ENCODE data around the gene AP3S2. TPM values are rescaled to one million over a fixed set of nuclear protein-coding genes. Genes with fewer than 3 reads are reported as not detected.

Gene AP3S2
- total and polyA plus RNA-seq, 2 of the 8 experiments (the other 6 are each of a cell fraction or from before 2014, with no cell fraction given), result 19.2 to 45.4 TPM

DNA sequence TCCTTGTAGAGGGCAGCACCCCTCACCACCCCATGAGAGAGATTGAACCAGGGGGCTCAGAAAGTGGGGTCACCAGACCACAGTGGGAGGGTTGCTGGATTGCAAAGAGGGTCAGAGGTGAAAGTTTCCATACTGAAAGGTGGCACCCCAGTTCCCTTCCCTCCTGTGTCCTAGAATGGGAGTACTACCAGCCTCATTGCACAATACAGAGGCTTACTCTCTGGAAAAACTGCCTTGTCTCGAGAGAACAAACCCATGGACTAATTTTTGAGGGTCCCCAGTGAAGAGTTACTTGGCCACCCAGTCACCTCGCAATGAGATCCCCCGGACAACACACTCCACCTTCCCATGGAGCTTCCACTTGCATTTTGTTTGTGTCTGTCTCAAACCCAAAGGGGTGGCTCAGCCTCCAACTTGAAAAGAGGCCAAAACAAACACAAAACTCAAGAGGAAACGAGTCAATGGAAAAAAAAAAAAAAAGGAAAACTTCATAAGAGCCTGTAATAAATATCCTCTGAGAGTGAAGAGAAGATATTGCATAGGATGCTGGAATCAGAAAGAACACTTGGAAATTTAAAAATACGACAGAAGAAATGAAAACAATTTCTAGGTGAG, 99.1 kb downstream of the AP3S2 start:
- Histone ChIP-seq H2BK120ac (replicated peaks; ENCODE audit: low read depth, low read length) (no peak overlapping the region), H4K5ac (ENCODE audit: insufficient read length, low read depth, low read length) (no peak overlapping the region), H3K27ac (ENCODE audit: low read depth, low read length) (no peak overlapping the region), H2BK12ac (ENCODE audit: low read depth, low read length) (no peak overlapping the region), H3K27me3 (replicated peaks in 1 of 4; ENCODE audit: control insufficient read depth in 3 of 4, extremely low read depth in 1 of 4, insufficient read depth in 3 of 4, low read length in 3 of 4) (peaks cover 0 to 3% (median 0%) of the 10 kb centered on the region in 4 experiments; a peak in 1 of 7 replicates), H4K8ac (ENCODE audit: extremely low read depth, insufficient read depth, low read length) (no peak overlapping the region), H3K18ac (ENCODE audit: extremely low read depth, low read length) (no peak overlapping the region), H3K4me1 (replicated peaks in 1 of 4; ENCODE audit: control insufficient read depth in 3 of 4, insufficient read depth in 4 of 4, low read length in 3 of 4) (no peaks in the 10 kb centered on the region), H4K20me1 (replicated peaks in 1 of 2; ENCODE audit: control insufficient read depth in 1 of 2, insufficient read depth in 2 of 2, low read length in 2 of 2) (no peaks in the 10 kb centered on the region), H2BK5ac (ENCODE audit: low read depth, low read length) (no peak overlapping the region), H2AFZ (ENCODE audit: low read length) (no peak overlapping the region), H3K23me2 (ENCODE audit: low read depth, low read length) (no peaks in the 10 kb centered on the region), H3K9ac (replicated peaks in 1 of 4; ENCODE audit: extremely low read depth in 1 of 4, low read depth in 3 of 4, low read length in 3 of 4) (no peak overlapping the region), H3K79me2 (ENCODE audit: control insufficient read depth in 1 of 2, insufficient read depth in 2 of 2, low read length in 2 of 2) (no peaks in the 10 kb centered on the region), H2BK20ac (ENCODE audit: low read length) (no peak overlapping the region), H2AK5ac (ENCODE audit: low read depth, low read length) (no peak overlapping the region), H3K56ac (replicated peaks; ENCODE audit: insufficient read length, low read depth, low read length) (no peak overlapping the region), H2BK15ac (ENCODE audit: low read length) (no peak overlapping the region), H3K4me3 (ENCODE audit: extremely low read depth in 1 of 4, insufficient read depth in 2 of 4, low read depth in 3 of 4, low read length in 4 of 4) (no peak overlapping the region), H3K9me3 (ENCODE audit: insufficient read depth in 2 of 2, low read depth in 1 of 2, low read length in 1 of 2) (no peaks in the 10 kb centered on the region), H3K4ac (replicated peaks; ENCODE audit: insufficient read length, low read depth, low read length) (no peak overlapping the region), H4K91ac (replicated peaks; ENCODE audit: insufficient read length, low read length) (no peak overlapping the region), H3K36me3 (ENCODE audit: control insufficient read depth in 2 of 4, insufficient read depth in 4 of 4, low read length in 3 of 4) (no peaks in the 10 kb centered on the region), H3K23ac (ENCODE audit: insufficient read length) (no peak overlapping the region), H3K79me1 (ENCODE audit: low read depth, low read length) (no peaks in the 10 kb centered on the region), H3K14ac (ENCODE audit: insufficient read length) (no peak overlapping the region), H3K4me2 (ENCODE audit: insufficient read depth in 1 of 2, low read depth in 2 of 2, low read length in 2 of 2) (no peak overlapping the region)
- CTCF ChIA-PET (ENCODE audit: partially characterized antibody), result interaction anchor here (1.2 to 4.6 kb wide), 4 partner anchors 18 to 53 kb away, joined by 3 to 26 read pairs (median 3); partner anchors contain the start of gene MESP2
- no peak for DNase-seq (ENCODE audit: low read depth in 1 of 2, low spot score in 2 of 2)
- no peak for FAIRE-seq
- POLR2A ChIA-PET (ENCODE audit: partially characterized antibody), result interaction anchor here (1.4 kb wide), 1 partner anchor 9 kb away, joined by 3 read pairs; no protein-coding TSS in a partner anchor
- WGBS, 2 experiments (ENCODE audit: extremely low coverage in 1 of 2, insufficient coverage in 1 of 2, insufficient read length in 1 of 2, insufficient replicate concordance in 2 of 2, low coverage in 1 of 2, low lambda C conversion rate in 2 of 2, missing lambda C conversion rate in 1 of 2), result 73% methylated on average over 5 of the region's 5 CpGs; no CpG with 5 or more reads in 1 of the 2 experiments
- TF ChIP-seq YY1 (IDR thresholded peaks at IDR 0.05; ENCODE audit: low read depth, low read length) (no peak), ASH2L (IDR thresholded peaks at IDR 0.05; ENCODE audit: low read length) (no peak), RNF2 (IDR thresholded peaks at IDR 0.05; ENCODE audit: borderline replicate concordance, low read depth, low read length, missing control alignments, poor library complexity, severe bottlenecking) (no peak), CHD2 (IDR thresholded peaks at IDR 0.05; ENCODE audit: low read length) (no peak), TEAD4 (IDR thresholded peaks at IDR 0.05; ENCODE audit: low read depth, low read length) (no peak), JUN (IDR thresholded peaks at IDR 0.05; ENCODE audit: low read depth, low read length) (no peak), CEBPB (IDR thresholded peaks at IDR 0.05; ENCODE audit: low read depth, low read length) (no peak), KDM4A (IDR thresholded peaks at IDR 0.05; ENCODE audit: low read depth, low read length, severe bottlenecking) (no peak), CTBP2 (IDR thresholded peaks at IDR 0.05; ENCODE audit: borderline replicate concordance, insufficient read depth, insufficient read length, low read length) (no peak), BCL11A (IDR thresholded peaks at IDR 0.05; ENCODE audit: low read depth in 2 of 2, low read length in 2 of 2) (no peak)
- TF ChIP-seq, protein P1, sequence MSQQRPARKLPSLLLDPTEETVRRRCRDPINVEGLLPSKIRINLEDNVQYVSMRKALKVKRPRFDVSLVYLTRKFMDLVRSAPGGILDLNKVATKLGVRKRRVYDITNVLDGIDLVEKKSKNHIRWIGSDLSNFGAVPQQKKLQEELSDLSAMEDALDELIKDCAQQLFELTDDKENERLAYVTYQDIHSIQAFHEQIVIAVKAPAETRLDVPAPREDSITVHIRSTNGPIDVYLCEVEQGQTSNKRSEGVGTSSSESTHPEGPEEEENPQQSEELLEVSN (IDR thresholded peaks at IDR 0.05), result no peak
